GM10248 (cell line): ENCODE results near the gene PTPN3.

Experiments
- CTCF ChIA-PET: fragments of 300-600 bp; sonication (Branson Sonifier 250); formaldehyde crosslinking; extraction: SDS; loops from one replicate; lab custom pipeline; 2021; ENCODE audit warnings: antibody characterized with exemption; lab: Yijun Ruan, JAX
- POLR2A ChIA-PET: fragments of 350-650 bp; sonication (Branson Sonifier 250); formaldehyde crosslinking; extraction: SDS; loops from one replicate; lab custom pipeline; 2020; ENCODE audit warnings: antibody characterized with exemption; lab: Yijun Ruan, JAX
- DNase-seq: peaks from one replicate; pipeline ENCODE4 v3.0.0; 2012; ENCODE audit errors: extremely low spot score
- TF ChIP-seq, protein P1 (sequence below): IDR thresholded peaks from 2 replicates; pipeline ENCODE4 v1.5.1; 2012; ENCODE audit warnings: mild to moderate bottlenecking, low read depth; ENCODE audit errors: extremely low read depth, missing control alignments, control extremely low read depth

The PTPN3 gene

DNA sequence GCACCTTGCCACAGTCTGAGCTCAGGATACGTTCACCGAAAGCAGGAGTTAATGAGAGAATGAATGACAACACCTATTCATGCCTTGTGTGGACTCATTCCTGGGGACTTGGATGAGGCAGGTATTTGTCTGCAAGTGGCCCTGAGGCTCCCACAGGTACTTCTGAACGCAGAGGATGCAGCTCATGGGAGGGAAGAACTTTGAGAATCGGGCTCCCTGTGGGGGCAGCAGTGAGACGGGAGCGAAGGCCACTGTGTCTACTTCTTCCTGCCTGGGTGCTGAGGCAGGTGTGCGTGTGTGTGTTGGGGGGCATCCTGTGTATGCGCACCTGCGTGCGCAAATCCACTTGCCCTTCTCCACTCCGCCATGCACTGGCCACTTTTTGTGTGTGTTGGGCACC is 42.2 kb downstream of the PTPN3 start:
- no peak for DNase-seq
- ChIA-PET CTCF (interaction anchor here (7.2 to 8.9 kb wide), 2 partner anchors 13 to 14 kb away, joined by 70 to 84 read pairs; no protein-coding TSS in a partner anchor), POLR2A (no interaction called here)
- TF ChIP-seq, protein P1, sequence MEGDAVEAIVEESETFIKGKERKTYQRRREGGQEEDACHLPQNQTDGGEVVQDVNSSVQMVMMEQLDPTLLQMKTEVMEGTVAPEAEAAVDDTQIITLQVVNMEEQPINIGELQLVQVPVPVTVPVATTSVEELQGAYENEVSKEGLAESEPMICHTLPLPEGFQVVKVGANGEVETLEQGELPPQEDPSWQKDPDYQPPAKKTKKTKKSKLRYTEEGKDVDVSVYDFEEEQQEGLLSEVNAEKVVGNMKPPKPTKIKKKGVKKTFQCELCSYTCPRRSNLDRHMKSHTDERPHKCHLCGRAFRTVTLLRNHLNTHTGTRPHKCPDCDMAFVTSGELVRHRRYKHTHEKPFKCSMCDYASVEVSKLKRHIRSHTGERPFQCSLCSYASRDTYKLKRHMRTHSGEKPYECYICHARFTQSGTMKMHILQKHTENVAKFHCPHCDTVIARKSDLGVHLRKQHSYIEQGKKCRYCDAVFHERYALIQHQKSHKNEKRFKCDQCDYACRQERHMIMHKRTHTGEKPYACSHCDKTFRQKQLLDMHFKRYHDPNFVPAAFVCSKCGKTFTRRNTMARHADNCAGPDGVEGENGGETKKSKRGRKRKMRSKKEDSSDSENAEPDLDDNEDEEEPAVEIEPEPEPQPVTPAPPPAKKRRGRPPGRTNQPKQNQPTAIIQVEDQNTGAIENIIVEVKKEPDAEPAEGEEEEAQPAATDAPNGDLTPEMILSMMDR, result no peak

DNA sequence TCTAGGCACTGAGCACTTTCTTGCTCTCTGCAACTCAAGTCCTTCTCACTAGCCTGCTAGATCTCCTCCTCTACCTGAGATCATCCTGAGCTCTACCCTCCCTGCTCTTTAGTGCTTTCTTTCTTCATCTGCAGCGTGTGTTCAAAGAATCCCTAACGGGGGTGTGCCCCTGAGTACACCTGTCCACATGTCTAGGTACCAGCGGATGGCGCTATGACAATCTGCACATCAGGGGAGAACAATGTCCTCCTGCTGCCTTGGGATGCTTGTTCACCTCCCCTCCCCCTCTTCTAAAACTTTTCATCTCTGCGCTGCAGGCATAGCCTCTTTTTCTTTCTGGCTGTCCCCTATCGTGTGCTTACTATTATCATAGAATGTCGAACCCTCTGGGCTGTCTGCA is 42.7 kb downstream of the PTPN3 start:
- ChIA-PET POLR2A (no interaction called here), CTCF (interaction anchor here (7.2 to 8.9 kb wide), 2 partner anchors 13 to 14 kb away, joined by 70 to 84 read pairs; no protein-coding TSS in a partner anchor)
- no peak for DNase-seq
- TF ChIP-seq, protein P1, result no peak

DNA sequence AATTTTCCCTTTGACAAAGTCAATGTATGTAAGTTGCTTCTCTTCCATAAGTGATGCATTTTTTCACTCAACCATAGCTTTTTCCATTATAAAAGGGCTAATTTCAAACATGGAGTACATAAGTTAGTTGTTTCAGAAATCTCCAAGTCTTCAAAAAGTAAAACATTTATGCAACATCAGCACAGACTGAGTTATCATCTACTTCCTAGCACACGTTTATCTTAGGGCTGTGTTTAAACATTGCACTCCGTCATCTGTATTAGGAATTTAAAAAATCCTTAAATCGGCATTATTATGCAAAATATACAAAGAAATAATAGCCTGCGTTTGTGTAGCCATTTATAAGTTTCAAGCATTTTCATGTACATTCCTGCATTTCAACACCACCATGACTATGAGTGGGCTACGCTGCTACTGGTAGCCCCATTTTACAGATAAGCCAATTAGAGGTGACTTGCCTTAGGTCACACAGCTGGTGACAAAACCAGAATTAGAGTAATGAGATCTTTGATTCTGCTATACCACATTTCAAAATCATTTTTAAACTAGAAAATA is 43.4 kb downstream of the PTPN3 start:
- TF ChIP-seq, protein P1, result no peak
- POLR2A ChIA-PET, result no interaction called here
- no peak for DNase-seq
- CTCF ChIA-PET, result interaction anchor here (8.9 kb wide), 1 partner anchor 13 kb away, joined by 84 read pairs; no protein-coding TSS in a partner anchor

DNA sequence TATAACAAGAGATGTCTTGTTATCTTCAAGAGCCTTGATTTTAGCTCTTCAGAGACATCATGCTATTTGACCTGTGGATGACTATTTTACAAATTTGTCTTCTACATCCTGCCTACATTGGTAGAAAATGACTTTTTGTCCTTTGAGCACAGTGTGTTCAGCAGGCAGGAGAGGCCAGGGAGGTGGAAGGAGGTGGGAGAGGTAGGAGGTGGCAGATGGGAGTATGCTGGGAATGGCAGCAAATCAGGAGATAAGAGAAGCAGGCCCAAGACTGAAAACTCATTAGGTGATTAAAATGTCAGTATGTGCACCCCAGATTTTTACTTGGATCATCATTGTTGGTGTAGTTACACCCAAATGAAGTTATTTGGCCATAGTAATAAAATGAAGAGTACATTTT is 44.1 kb downstream of the PTPN3 start:
- POLR2A ChIA-PET, result no interaction called here
- DNase-seq, result no peak
- CTCF ChIA-PET, result interaction anchor here (1.1 to 8.9 kb wide), 2 partner anchors 12 to 16 kb away, joined by 6 to 84 read pairs; no protein-coding TSS in a partner anchor
- TF ChIP-seq, protein P1, result no peak

DNA sequence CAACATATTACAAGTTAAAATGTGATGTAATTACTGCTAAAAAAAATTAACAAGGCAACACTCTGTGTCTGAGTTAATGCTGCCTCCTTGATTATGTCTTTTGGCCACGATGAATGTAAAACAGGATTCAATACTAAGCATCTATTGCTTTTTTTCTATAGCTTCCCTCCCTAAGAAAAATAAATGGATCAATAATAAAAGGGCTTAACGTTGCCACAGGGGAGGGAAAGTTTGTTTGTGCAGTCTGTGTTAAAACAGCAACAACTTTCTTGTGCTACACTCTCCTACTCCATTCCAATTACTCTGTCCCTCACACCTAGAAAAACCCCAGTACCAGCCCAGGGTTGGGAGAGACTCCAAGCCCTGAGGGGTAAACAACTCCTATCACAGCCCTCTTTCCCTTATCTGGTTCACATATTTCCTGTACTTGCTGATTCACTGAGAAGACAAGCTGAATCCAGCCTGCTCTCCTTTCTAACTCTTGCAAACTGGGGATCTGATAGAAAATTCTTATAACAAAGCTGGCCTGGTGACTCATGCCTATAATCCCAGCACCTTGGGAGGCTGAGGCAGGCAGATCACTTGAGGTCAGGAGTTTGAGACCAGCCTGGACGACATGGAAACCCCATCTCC is 44.8 kb downstream of the PTPN3 start:
- CTCF ChIA-PET, result interaction anchor here (1.1 to 8.9 kb wide), 2 partner anchors 12 to 17 kb away, joined by 6 to 84 read pairs; no protein-coding TSS in a partner anchor
- TF ChIP-seq, protein P1, result no peak

DNA sequence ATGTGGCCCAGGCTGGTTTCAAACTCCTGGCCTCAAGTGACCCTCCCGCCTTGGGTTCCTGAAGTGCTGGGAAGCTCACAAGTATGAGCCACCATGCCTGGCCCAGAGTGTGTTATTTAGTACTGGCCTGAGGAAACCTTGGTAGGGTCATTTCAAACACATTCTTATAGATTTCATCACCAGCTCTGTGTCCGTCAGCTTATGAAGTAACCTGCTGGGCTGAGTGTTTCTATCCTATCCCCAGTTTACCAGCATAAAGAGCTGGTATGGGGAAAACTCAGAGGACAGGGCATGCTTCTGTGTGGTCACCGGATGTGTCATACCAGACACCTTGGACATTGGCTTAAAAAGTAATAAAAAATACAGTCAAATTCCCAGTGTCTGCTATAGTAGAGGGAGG is 45.3 kb downstream of the PTPN3 start:
- no peak for DNase-seq
- TF ChIP-seq, protein P1, result no peak
- ChIA-PET POLR2A (no interaction called here), CTCF (interaction anchor here (1.1 to 8.9 kb wide), 2 partner anchors 11 to 17 kb away, joined by 6 to 84 read pairs; no protein-coding TSS in a partner anchor)

More for the DNA sequence above, 44.8 kb downstream of the PTPN3 start:
- DNase-seq, result no peak
- POLR2A ChIA-PET, result no interaction called here
